ENCODE measurements around the gene C3orf49. TPM values are rescaled to one million over a fixed set of nuclear protein-coding genes. Genes with fewer than 3 reads are reported as not detected.

Gene C3orf49
- polyA plus RNA-seq, 1 of the 3 experiments (the other 2 are of a cell fraction), result not detected

DNA sequence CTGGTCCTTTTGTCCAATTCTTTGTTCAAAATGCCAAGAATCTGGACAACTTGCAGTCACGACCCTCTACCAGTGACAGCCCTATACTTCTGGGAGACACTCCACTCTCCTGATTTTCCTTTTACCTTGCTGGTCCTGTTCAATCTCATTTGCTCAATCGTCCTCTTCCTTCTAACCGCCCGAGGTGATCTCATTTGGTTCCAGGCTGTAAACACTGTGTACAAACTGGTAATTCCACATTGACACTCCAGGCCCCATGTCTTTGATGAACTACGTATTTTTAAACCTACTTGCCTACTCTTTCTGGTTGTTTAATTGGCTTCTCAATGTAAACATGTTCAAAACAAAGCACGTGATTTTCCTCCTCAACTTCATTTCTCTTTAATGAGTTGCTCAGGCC is 23.7 kb upstream of the C3orf49 start:
- WGBS (ENCODE audit: low lambda C conversion rate), result 75% methylated on average over 6 of the region's 6 CpGs
- CTCF ChIA-PET, result interaction anchor here (2.0 kb wide), 1 partner anchor 22 kb away, joined by 4 read pairs; no protein-coding TSS in a partner anchor

More for the DNA sequence above, 23.7 kb upstream of the C3orf49 start:
- Histone ChIP-seq H3K27ac (ENCODE audit: low read depth in 2 of 2, low read length in 1 of 2) (no peak overlapping the region), H3K9me2 (no peaks in the 10 kb centered on the region), H2AFZ (ENCODE audit: low read depth) (no peak overlapping the region), H3K4me3 (ENCODE audit: low read depth in 2 of 2, low read length in 1 of 2) (no peak overlapping the region), H3K27me3 (ENCODE audit: insufficient read depth) (no peaks in the 10 kb centered on the region), H3K4me2 (no peak overlapping the region), H3K9me3 (no peaks in the 10 kb centered on the region), H3K9ac (no peak overlapping the region), H3K4me1 (ENCODE audit: control insufficient read depth in 1 of 2, insufficient read depth in 2 of 2, low read depth in 1 of 2, low read length in 1 of 2) (peaks cover 0 to 9% of the 10 kb centered on the region in 2 experiments; a peak in 2 of 4 replicates), H3F3A (replicated peaks; ENCODE audit: insufficient read depth) (no peaks in the 10 kb centered on the region), H3K79me2 (ENCODE audit: insufficient read depth) (no peaks in the 10 kb centered on the region), H4K20me1 (ENCODE audit: insufficient read depth) (no peaks in the 10 kb centered on the region), H3K36me3 (replicated peaks in 1 of 2; ENCODE audit: control insufficient read depth in 1 of 2, insufficient read depth in 2 of 2, low read length in 1 of 2) (no peaks in the 10 kb centered on the region)
- POLR2A ChIA-PET, result no interaction called here
- no peak for DNase-seq
- TF ChIP-seq RXRA (IDR thresholded peaks at IDR 0.05; ENCODE audit: borderline replicate concordance, low read depth) (no peak), EP300 (IDR thresholded peaks at IDR 0.05; ENCODE audit: borderline replicate concordance in 1 of 2, low read depth in 1 of 2, low read length in 1 of 2) (no peak), FOXM1 (IDR thresholded peaks at IDR 0.05; ENCODE audit: low read depth) (no peak), SIN3A (IDR thresholded peaks at IDR 0.05; ENCODE audit: borderline replicate concordance, low read depth, low read length) (no peak), TAF1 (IDR thresholded peaks at IDR 0.05; ENCODE audit: borderline replicate concordance, low read depth, low read length) (no peak), FOXJ3 (CRISPR knock-in tag; IDR thresholded peaks at IDR 0.05) (no peak), POLR2AphosphoS5 (IDR thresholded peaks at IDR 0.05; ENCODE audit: low read depth, low read length) (no peak), GABPA (IDR thresholded peaks at IDR 0.05; ENCODE audit: low read depth) (no peak), YY1 (IDR thresholded peaks at IDR 0.05; ENCODE audit: low read depth) (no peak), GATA2 (CRISPR knock-in tag; IDR thresholded peaks at IDR 0.05) (no peak), RAD21 (IDR thresholded peaks at IDR 0.05; ENCODE audit: low read length) (no peak), NRF1 (IDR thresholded peaks at IDR 0.05; ENCODE audit: low read depth, low read length) (no peak), FOSL2 (IDR thresholded peaks at IDR 0.05; ENCODE audit: borderline replicate concordance, low read depth) (no peak), MXI1 (IDR thresholded peaks at IDR 0.05; ENCODE audit: low read depth, low read length) (no peak)
- TF ChIP-seq, protein P1, sequence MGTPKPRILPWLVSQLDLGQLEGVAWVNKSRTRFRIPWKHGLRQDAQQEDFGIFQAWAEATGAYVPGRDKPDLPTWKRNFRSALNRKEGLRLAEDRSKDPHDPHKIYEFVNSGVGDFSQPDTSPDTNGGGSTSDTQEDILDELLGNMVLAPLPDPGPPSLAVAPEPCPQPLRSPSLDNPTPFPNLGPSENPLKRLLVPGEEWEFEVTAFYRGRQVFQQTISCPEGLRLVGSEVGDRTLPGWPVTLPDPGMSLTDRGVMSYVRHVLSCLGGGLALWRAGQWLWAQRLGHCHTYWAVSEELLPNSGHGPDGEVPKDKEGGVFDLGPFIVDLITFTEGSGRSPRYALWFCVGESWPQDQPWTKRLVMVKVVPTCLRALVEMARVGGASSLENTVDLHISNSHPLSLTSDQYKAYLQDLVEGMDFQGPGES (IDR thresholded peaks at IDR 0.05; ENCODE audit: low read depth, low read length), result no peak
- TF ChIP-seq, protein P2, sequence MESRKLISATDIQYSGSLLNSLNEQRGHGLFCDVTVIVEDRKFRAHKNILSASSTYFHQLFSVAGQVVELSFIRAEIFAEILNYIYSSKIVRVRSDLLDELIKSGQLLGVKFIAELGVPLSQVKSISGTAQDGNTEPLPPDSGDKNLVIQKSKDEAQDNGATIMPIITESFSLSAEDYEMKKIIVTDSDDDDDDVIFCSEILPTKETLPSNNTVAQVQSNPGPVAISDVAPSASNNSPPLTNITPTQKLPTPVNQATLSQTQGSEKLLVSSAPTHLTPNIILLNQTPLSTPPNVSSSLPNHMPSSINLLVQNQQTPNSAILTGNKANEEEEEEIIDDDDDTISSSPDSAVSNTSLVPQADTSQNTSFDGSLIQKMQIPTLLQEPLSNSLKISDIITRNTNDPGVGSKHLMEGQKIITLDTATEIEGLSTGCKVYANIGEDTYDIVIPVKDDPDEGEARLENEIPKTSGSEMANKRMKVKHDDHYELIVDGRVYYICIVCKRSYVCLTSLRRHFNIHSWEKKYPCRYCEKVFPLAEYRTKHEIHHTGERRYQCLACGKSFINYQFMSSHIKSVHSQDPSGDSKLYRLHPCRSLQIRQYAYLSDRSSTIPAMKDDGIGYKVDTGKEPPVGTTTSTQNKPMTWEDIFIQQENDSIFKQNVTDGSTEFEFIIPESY (IDR thresholded peaks at IDR 0.05; ENCODE audit: borderline replicate concordance, low read depth), result no peak
- TF ChIP-seq, protein P3, sequence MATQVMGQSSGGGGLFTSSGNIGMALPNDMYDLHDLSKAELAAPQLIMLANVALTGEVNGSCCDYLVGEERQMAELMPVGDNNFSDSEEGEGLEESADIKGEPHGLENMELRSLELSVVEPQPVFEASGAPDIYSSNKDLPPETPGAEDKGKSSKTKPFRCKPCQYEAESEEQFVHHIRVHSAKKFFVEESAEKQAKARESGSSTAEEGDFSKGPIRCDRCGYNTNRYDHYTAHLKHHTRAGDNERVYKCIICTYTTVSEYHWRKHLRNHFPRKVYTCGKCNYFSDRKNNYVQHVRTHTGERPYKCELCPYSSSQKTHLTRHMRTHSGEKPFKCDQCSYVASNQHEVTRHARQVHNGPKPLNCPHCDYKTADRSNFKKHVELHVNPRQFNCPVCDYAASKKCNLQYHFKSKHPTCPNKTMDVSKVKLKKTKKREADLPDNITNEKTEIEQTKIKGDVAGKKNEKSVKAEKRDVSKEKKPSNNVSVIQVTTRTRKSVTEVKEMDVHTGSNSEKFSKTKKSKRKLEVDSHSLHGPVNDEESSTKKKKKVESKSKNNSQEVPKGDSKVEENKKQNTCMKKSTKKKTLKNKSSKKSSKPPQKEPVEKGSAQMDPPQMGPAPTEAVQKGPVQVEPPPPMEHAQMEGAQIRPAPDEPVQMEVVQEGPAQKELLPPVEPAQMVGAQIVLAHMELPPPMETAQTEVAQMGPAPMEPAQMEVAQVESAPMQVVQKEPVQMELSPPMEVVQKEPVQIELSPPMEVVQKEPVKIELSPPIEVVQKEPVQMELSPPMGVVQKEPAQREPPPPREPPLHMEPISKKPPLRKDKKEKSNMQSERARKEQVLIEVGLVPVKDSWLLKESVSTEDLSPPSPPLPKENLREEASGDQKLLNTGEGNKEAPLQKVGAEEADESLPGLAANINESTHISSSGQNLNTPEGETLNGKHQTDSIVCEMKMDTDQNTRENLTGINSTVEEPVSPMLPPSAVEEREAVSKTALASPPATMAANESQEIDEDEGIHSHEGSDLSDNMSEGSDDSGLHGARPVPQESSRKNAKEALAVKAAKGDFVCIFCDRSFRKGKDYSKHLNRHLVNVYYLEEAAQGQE (IDR thresholded peaks at IDR 0.05; ENCODE audit: low read depth, low read length), result no peak
- TF ChIP-seq, protein P4, sequence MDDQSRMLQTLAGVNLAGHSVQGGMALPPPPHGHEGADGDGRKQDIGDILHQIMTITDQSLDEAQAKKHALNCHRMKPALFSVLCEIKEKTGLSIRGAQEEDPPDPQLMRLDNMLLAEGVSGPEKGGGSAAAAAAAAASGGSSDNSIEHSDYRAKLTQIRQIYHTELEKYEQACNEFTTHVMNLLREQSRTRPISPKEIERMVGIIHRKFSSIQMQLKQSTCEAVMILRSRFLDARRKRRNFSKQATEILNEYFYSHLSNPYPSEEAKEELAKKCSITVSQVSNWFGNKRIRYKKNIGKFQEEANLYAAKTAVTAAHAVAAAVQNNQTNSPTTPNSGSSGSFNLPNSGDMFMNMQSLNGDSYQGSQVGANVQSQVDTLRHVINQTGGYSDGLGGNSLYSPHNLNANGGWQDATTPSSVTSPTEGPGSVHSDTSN (IDR thresholded peaks at IDR 0.05), result no peak
- TF ChIP-seq, protein P5, sequence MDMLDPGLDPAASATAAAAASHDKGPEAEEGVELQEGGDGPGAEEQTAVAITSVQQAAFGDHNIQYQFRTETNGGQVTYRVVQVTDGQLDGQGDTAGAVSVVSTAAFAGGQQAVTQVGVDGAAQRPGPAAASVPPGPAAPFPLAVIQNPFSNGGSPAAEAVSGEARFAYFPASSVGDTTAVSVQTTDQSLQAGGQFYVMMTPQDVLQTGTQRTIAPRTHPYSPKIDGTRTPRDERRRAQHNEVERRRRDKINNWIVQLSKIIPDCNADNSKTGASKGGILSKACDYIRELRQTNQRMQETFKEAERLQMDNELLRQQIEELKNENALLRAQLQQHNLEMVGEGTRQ (IDR thresholded peaks at IDR 0.05; ENCODE audit: borderline replicate concordance, low read depth, low read length), result no peak
- TF ChIP-seq, protein P6, sequence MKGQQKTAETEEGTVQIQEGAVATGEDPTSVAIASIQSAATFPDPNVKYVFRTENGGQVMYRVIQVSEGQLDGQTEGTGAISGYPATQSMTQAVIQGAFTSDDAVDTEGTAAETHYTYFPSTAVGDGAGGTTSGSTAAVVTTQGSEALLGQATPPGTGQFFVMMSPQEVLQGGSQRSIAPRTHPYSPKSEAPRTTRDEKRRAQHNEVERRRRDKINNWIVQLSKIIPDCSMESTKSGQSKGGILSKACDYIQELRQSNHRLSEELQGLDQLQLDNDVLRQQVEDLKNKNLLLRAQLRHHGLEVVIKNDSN (IDR thresholded peaks at IDR 0.05; ENCODE audit: borderline replicate concordance, low read depth), result no peak

Data from SK-N-SH (cell line).